Tibial nerve (tissue), 4 donors: ENCODE data around the gene FAM72A. TPM values are rescaled to one million over a fixed set of nuclear protein-coding genes. Genes with fewer than 3 reads are reported as not detected.
"Not testable (repeated sequence)": the region's sequence is repeated elsewhere in the genome, so short reads cannot be mapped to it uniquely, and the experiment has no call there.

Source experiments
- DNase-seq, 2 donors: peaks; one replicate each; pipeline ENCODE4 v3.0.0-alpha.2; 2019; ENCODE audit warnings: low spot score in 2 of 2
- H3K27ac ChIP-seq, 4 donors: fragments of 200-600 bp; sonication (generic) in 3 of 4; one replicate each; pipeline ENCODE4 v1.5.1; 2017 to 2019; ENCODE audit warnings: mild to moderate bottlenecking in 1 of 4
- H3K27me3 ChIP-seq, 2 donors: fragments of 200-600 bp; sonication (generic) in 1 of 2; one replicate each; pipeline versions ENCODE4 v1.5.1 to v1.6.0; 2017 to 2019
- H3K36me3 ChIP-seq, 3 donors: fragments of 200-600 bp; sonication (generic); one replicate each; pipeline ENCODE4 v1.5.1; 2018 to 2019
- H3K4me1 ChIP-seq, 4 donors: fragments of 200-600 bp; sonication (generic) in 3 of 4; one replicate each; pipeline ENCODE4 v1.5.1; 2017 to 2019
- H3K4me3 ChIP-seq, 4 donors: fragments of 200-600 bp; sonication (generic) in 3 of 4; one replicate each; pipeline ENCODE4 v1.5.1; 2017 to 2019; ENCODE audit warnings: mild to moderate bottlenecking in 1 of 4, moderate library complexity in 1 of 4
- H3K9me3 ChIP-seq, 4 donors: fragments of 200-600 bp; sonication (generic) in 3 of 4; one replicate each; pipeline ENCODE4 v1.5.1; 2017 to 2019
- EP300 ChIP-seq, 2 donors: sonication (generic); formaldehyde crosslinking; IDR thresholded peaks; one replicate each; pipeline ENCODE4 v1.6.1; 2017; ENCODE audit warnings: antibody characterized with exemption in 2 of 2, mild to moderate bottlenecking in 1 of 2
- WGBS, 2 donors: methylation state at CpG; one replicate each; pipeline ENCODE4 v1.1.5; 2018; 5-methylcytosine and 5-hydroxymethylcytosine counted together
- total RNA-seq, 4 donors: library from RNA; depleted of rRNA; stranded (reverse); fragments of >200 nt; gene quantifications; one replicate each; pipeline ENCODE4 v1.1.0, GENCODE V29; 2016

Gene FAM72A
- total RNA-seq, 4 donors from 2014 or later, result 1.3 to 3.9 (median 2.9) TPM; not detected in 1

GRCh38 chr1:206203364-206204158 is 922 bp upstream of the FAM72A start, which contains the start of gene SRGAP2:
TSS of gene SRGAP2 (plus strand) at chr1:206203541. CDS start at chr1:206205971, 2,430 bp downstream.
- not testable (repeated sequence) for H3K4me1 ChIP-seq, H3K27me3 ChIP-seq, H3K36me3 ChIP-seq, H3K9me3 ChIP-seq
- TF ChIP-seq EP300 (IDR thresholded peaks at IDR 0.05), result peak in 1 of 2 donors; percentile 48
- peak within 1 kb of the TSS; percentile 39 to 62 (median 49) for H3K4me3 ChIP-seq
- 0% methylated on average over 4 to 16 of the region's 63 CpGs for WGBS, 2 donors
- peak within 1 kb of the TSS; percentile 78 to 95 (median 86) for H3K27ac ChIP-seq
- peak; percentile 44 to 51 for DNase-seq

- H3K4me1 ChIP-seq, DNase-seq, H3K27ac ChIP-seq, H3K4me3 ChIP-seq, H3K27me3 ChIP-seq, H3K9me3 ChIP-seq, H3K36me3 ChIP-seq: not testable (repeated sequence)
- 86 to 90% methylated on average over 3 of the region's 3 CpGs for WGBS, 2 donors
Measured at GRCh38 chr1:206196748-206197424, 5.8 kb downstream of the FAM72A start.

- H3K9me3 ChIP-seq, H3K27ac ChIP-seq, H3K36me3 ChIP-seq, H3K4me3 ChIP-seq, DNase-seq, H3K27me3 ChIP-seq, H3K4me1 ChIP-seq: not testable (repeated sequence)
- WGBS, 2 donors, result no CpG with 5 or more reads among the region's 2 CpGs
Measured at GRCh38 chr1:206195182-206195581, 7.5 kb downstream of the FAM72A start.

- not testable (repeated sequence) for H3K4me3 ChIP-seq, H3K27ac ChIP-seq, H3K9me3 ChIP-seq, DNase-seq, H3K36me3 ChIP-seq, H3K4me1 ChIP-seq, H3K27me3 ChIP-seq
- 81 to 88% methylated on average over 2 to 3 of the region's 4 CpGs for WGBS, 2 donors
Measured at GRCh38 chr1:206186826-206187225, 15.8 kb downstream of the FAM72A start.

GRCh38 chr1:206185778-206186177 is 16.9 kb downstream of the FAM72A start:
- H3K27ac ChIP-seq, H3K4me3 ChIP-seq, H3K9me3 ChIP-seq, H3K4me1 ChIP-seq, H3K27me3 ChIP-seq, H3K36me3 ChIP-seq, DNase-seq: not testable (repeated sequence)
- WGBS, 2 donors, result no CpG with 5 or more reads among the region's 3 CpGs

GRCh38 chr1:206183788-206184187 is 18.9 kb downstream of the FAM72A start:
- not testable (repeated sequence) for H3K27me3 ChIP-seq, H3K4me3 ChIP-seq, DNase-seq, H3K36me3 ChIP-seq, H3K4me1 ChIP-seq, H3K9me3 ChIP-seq, H3K27ac ChIP-seq
- no CpG with 5 or more reads among the region's 2 CpGs for WGBS, 2 donors

GRCh38 chr1:206182368-206183317 is 20.0 kb downstream of the FAM72A start:
- not testable (repeated sequence) for DNase-seq, H3K27me3 ChIP-seq
- WGBS, 2 donors, result 56 to 63% methylated on average over 4 to 5 of the region's 6 CpGs

GRCh38 chr1:206179666-206180065 is 23.0 kb downstream of the FAM72A start:
- not testable (repeated sequence) for DNase-seq, H3K27ac ChIP-seq, H3K4me1 ChIP-seq, H3K9me3 ChIP-seq, H3K4me3 ChIP-seq, H3K36me3 ChIP-seq, H3K27me3 ChIP-seq

More at GRCh38 chr1:206182368-206183317, 20.0 kb downstream of the FAM72A start:
- H3K4me3 ChIP-seq, H3K4me1 ChIP-seq, H3K36me3 ChIP-seq, H3K9me3 ChIP-seq, H3K27ac ChIP-seq: not testable (repeated sequence)

GRCh38 chr1:206178061-206178989 is 24.3 kb downstream of the FAM72A start:
- DNase-seq, H3K36me3 ChIP-seq, H3K4me1 ChIP-seq, H3K9me3 ChIP-seq, H3K27me3 ChIP-seq, H3K27ac ChIP-seq, H3K4me3 ChIP-seq: not testable (repeated sequence)
- WGBS, 2 donors, result 86 to 97% methylated on average over 8 to 9 of the region's 9 CpGs

- H3K27me3 ChIP-seq, H3K4me3 ChIP-seq, H3K4me1 ChIP-seq, DNase-seq, H3K27ac ChIP-seq, H3K9me3 ChIP-seq, H3K36me3 ChIP-seq: not testable (repeated sequence)
- WGBS, 2 donors, result no CpG with 5 or more reads among the region's 2 CpGs
Measured at GRCh38 chr1:206176114-206176502, 26.5 kb downstream of the FAM72A start.

GRCh38 chr1:206175459-206176113 is 27.1 kb downstream of the FAM72A start:
- H3K27ac ChIP-seq, DNase-seq, H3K36me3 ChIP-seq, H3K9me3 ChIP-seq, H3K4me3 ChIP-seq, H3K27me3 ChIP-seq, H3K4me1 ChIP-seq: not testable (repeated sequence)
- WGBS, 2 donors, result 29 to 75% methylated on average over 1 of the region's 4 CpGs
